IMR-90 (cell line): Measurements from ENCODE around the gene ERBB4. TPM values are rescaled to one million over a fixed set of nuclear protein-coding genes. Genes with fewer than 3 reads are reported as not detected.

Experiments
- ATAC-seq: fragments of 200-7000 bp; cut with Tn5 transposase; 2 replicates; pipeline ENCODE4 v1.9.1; 2020; ENCODE audit warnings: low read depth, mild to moderate bottlenecking, moderate library complexity
- BruUV-seq: library from RNA; stranded (reverse); fragments of 400-500 nt; replicated peaks from 2 replicates; lab custom pipeline; 2021; lab: Mats Ljungman, UMichigan
- CTCF ChIA-PET: fragments of 300-600 bp; formaldehyde crosslinking; extraction: SDS; loops from one replicate; lab custom pipeline; 2021; ENCODE audit warnings: antibody characterized with exemption; lab: Yijun Ruan, JAX
- POLR2A ChIA-PET: fragments of 300-600 bp; sonication (Branson Sonifier 250); formaldehyde crosslinking; loops from one replicate; lab custom pipeline; 2022; ENCODE audit warnings: antibody characterized with exemption; ENCODE audit not compliant: unreplicated experiment; lab: Charles Lee
- DNase-seq: peaks from one replicate; pipeline ENCODE4 v3.0.0; 2013
- H2AFZ ChIP-seq: replicated peaks from 2 replicates; pipeline ENCODE3; 2013; ENCODE audit warnings: low read length, mild to moderate bottlenecking; ENCODE audit not compliant: poor library complexity
- H2AK5ac ChIP-seq: 2 replicates; pipeline ENCODE4 v1.6.1; 2013; ENCODE audit warnings: low read depth, low read length, inconsistent platforms
- H2AK9ac ChIP-seq: replicated peaks from 2 replicates; pipeline ENCODE3; 2013; ENCODE audit warnings: mild to moderate bottlenecking, low read depth, low read length, moderate library complexity; ENCODE audit not compliant: poor library complexity
- H2BK120ac ChIP-seq: 2 replicates; pipeline ENCODE4 v1.6.1; 2013; ENCODE audit warnings: low read depth, low read length, inconsistent platforms
- H2BK15ac ChIP-seq: 3 replicates; pipeline ENCODE4 v1.6.1; 2013; ENCODE audit warnings: low read depth, low read length, inconsistent platforms
- H2BK20ac ChIP-seq: 2 replicates; pipeline ENCODE4 v1.6.1; 2013; ENCODE audit warnings: low read depth, mild to moderate bottlenecking, inconsistent platforms, low read length, moderate library complexity
- H2BK5ac ChIP-seq: 2 replicates; pipeline ENCODE4 v1.6.1; 2013; ENCODE audit warnings: mild to moderate bottlenecking, low read depth, low read length, inconsistent platforms; ENCODE audit not compliant: poor library complexity, severe bottlenecking
- H3K14ac ChIP-seq: replicated peaks from 2 replicates; pipeline ENCODE4 v1.6.1; 2013; ENCODE audit warnings: low read depth, low read length, inconsistent platforms
- H3K18ac ChIP-seq: 2 replicates; pipeline ENCODE4 v1.6.1; 2013; ENCODE audit warnings: low read depth, low read length, control low read depth
- H3K23ac ChIP-seq: 2 replicates; pipeline ENCODE4 v1.6.1; 2013; ENCODE audit warnings: low read depth, low read length, inconsistent platforms
- H3K27ac ChIP-seq: 2 replicates; pipeline ENCODE4 v1.5.1; 2013; ENCODE audit warnings: mild to moderate bottlenecking, control low read depth, low read length; ENCODE audit not compliant: insufficient read depth
- H3K27me3 ChIP-seq: 2 replicates; pipeline ENCODE4 v1.6.1; 2013; ENCODE audit warnings: low read length; ENCODE audit not compliant: control insufficient read depth, insufficient read depth
- H3K36me3 ChIP-seq: 2 replicates; pipeline ENCODE4 v1.6.1; 2013; ENCODE audit warnings: low read length, mixed read lengths; ENCODE audit not compliant: control insufficient read depth, insufficient read depth
- H3K4ac ChIP-seq: 2 replicates; pipeline ENCODE4 v1.6.1; 2013; ENCODE audit warnings: low read depth, low read length, inconsistent platforms
- H3K4me1 ChIP-seq: 2 replicates; pipeline ENCODE4 v1.6.1; 2013; ENCODE audit warnings: low read length, mixed read lengths; ENCODE audit not compliant: control insufficient read depth, insufficient read depth
- H3K4me2 ChIP-seq: 2 replicates; pipeline ENCODE4 v1.6.1; 2013; ENCODE audit warnings: low read depth, mild to moderate bottlenecking, control low read depth, low read length, moderate library complexity
- H3K4me3 ChIP-seq: 2 replicates; pipeline ENCODE4 v1.5.1; 2013; ENCODE audit warnings: low read depth, mild to moderate bottlenecking, control low read depth, low read length, moderate library complexity; ENCODE audit not compliant: insufficient read depth
- H3K56ac ChIP-seq: 2 replicates; pipeline ENCODE4 v1.6.1; 2013; ENCODE audit warnings: low read length, inconsistent platforms; ENCODE audit not compliant: insufficient read depth; ENCODE audit errors: extremely low read depth
- H3K79me1 ChIP-seq, 2 experiments: 2 replicates each; pipeline ENCODE4 v1.6.1; 2013; ENCODE audit warnings: low read length in 2 of 2, inconsistent platforms in 1 of 2, low read depth in 1 of 2
- H3K9ac ChIP-seq: 2 replicates; pipeline ENCODE4 v1.6.1; 2013; ENCODE audit warnings: low read depth, low read length, control low read depth
- H3K9me1 ChIP-seq: 2 replicates; pipeline ENCODE4 v1.6.1; 2013; ENCODE audit warnings: low read length, inconsistent platforms; ENCODE audit not compliant: insufficient read depth
- H3K9me3 ChIP-seq: 2 replicates; pipeline ENCODE4 v1.6.1; 2013; ENCODE audit warnings: low read length; ENCODE audit not compliant: control insufficient read depth, insufficient read depth
- H4K20me1 ChIP-seq: 2 replicates; pipeline ENCODE4 v1.6.1; 2013; ENCODE audit warnings: low read length, inconsistent platforms; ENCODE audit not compliant: insufficient read depth
- H4K5ac ChIP-seq: 2 replicates; pipeline ENCODE4 v1.6.1; 2013; ENCODE audit warnings: mild to moderate bottlenecking, low read depth, low read length, control low read depth
- H4K8ac ChIP-seq, 2 experiments: 2 replicates each; pipeline ENCODE4 v1.6.1; 2013; ENCODE audit warnings: low read depth in 2 of 2, low read length in 2 of 2, control low read depth in 1 of 2, inconsistent platforms in 1 of 2
- H4K91ac ChIP-seq: 2 replicates; pipeline ENCODE4 v1.6.1; 2013; ENCODE audit warnings: low read depth, low read length, inconsistent platforms; ENCODE audit not compliant: insufficient read depth
- BHLHE40 ChIP-seq: fragments of 150-350 bp; IDR thresholded peaks from 2 replicates; pipeline ENCODE4 v1.6.1; 2016; ENCODE audit warnings: mild to moderate bottlenecking, low read depth, low read length
- CEBPB ChIP-seq: IDR thresholded peaks from 2 replicates; pipeline ENCODE4 v1.6.1; 2012; ENCODE audit warnings: low read depth, low read length, improper control_type of control experiment
- CHD1 ChIP-seq: IDR thresholded peaks from 2 replicates; pipeline ENCODE4 v1.6.1; 2012; ENCODE audit warnings: low read depth, low read length, improper control_type of control experiment
- FOS ChIP-seq: fragments of 150-350 bp; IDR thresholded peaks from 2 replicates; pipeline ENCODE4 v1.6.1; 2016; ENCODE audit warnings: low read depth, low read length
- MAFK ChIP-seq: IDR thresholded peaks from 2 replicates; pipeline ENCODE4 v1.6.1; 2012; ENCODE audit warnings: low read depth, low read length, improper control_type of control experiment
- MAZ ChIP-seq: IDR thresholded peaks from 2 replicates; pipeline ENCODE4 v1.6.1; 2012; ENCODE audit warnings: low read depth, mild to moderate bottlenecking, low read length, improper control_type of control experiment, moderate library complexity, borderline replicate concordance
- MXI1 ChIP-seq: IDR thresholded peaks from 2 replicates; pipeline ENCODE4 v1.6.1; 2012; ENCODE audit warnings: low read depth, mild to moderate bottlenecking, low read length, moderate library complexity, borderline replicate concordance
- NFE2L2 ChIP-seq: fragments of 150-350 bp; IDR thresholded peaks from 2 replicates; pipeline ENCODE4 v1.6.1; 2016; ENCODE audit warnings: low read depth, mild to moderate bottlenecking, low read length
- POLR2A ChIP-seq: IDR thresholded peaks from 2 replicates; pipeline ENCODE4 v1.6.1; 2012; ENCODE audit warnings: mild to moderate bottlenecking, low read depth, low read length
- RAD21 ChIP-seq: IDR thresholded peaks from 2 replicates; pipeline ENCODE4 v1.6.1; 2012; ENCODE audit warnings: low read length, improper control_type of control experiment
- RCOR1 ChIP-seq: IDR thresholded peaks from 2 replicates; pipeline ENCODE4 v1.6.1; 2012; ENCODE audit warnings: mild to moderate bottlenecking, low read length, improper control_type of control experiment; ENCODE audit not compliant: insufficient replicate concordance
- RFX5 ChIP-seq: IDR thresholded peaks from 2 replicates; pipeline ENCODE4 v1.8.0; 2012; ENCODE audit warnings: low read depth, mild to moderate bottlenecking, low read length, moderate library complexity
- SMC3 ChIP-seq: fragments of 150-350 bp; IDR thresholded peaks from 2 replicates; pipeline ENCODE4 v1.6.1; 2016; ENCODE audit warnings: low read depth, mild to moderate bottlenecking, antibody characterized with exemption, low read length, moderate library complexity
- WGBS, 2 experiments: methylation state at CpG; one replicate each; pipeline versions ENCODE4 v1.1.5 to v1.1.7; 2013; ENCODE audit warnings: missing lambda C conversion rate in 2 of 2; ENCODE audit not compliant: insufficient read length in 1 of 2; ENCODE audit errors: extremely low coverage in 2 of 2; 5-methylcytosine and 5-hydroxymethylcytosine counted together
- dilution Hi-C: fragments of 300-500 bp; cut with HindIII; formaldehyde crosslinking; loops from one replicate; pipeline ENCODE4 v1.14.3; 2018; ENCODE audit warnings: low sequenced_read_pairs; ENCODE audit not compliant: unreplicated experiment
- in situ Hi-C: fragments of 300-500 bp; cut with MboI; formaldehyde crosslinking; loops from 3 replicates; pipeline ENCODE4 v1.14.3; 2019; ENCODE audit warnings: low sequenced_read_pairs, inconsistent platforms, mixed read lengths
- intact Hi-C: fragments of 100-400 bp; cut with micrococcal nuclease; formaldehyde crosslinking; loops from 2 replicates; pipeline ENCODE4 v1.10.0; 2022
- polyA plus RNA-seq, 3 experiments: library from polyadenylated mRNA; depleted of rRNA; stranded (reverse); fragments of >200 nt; gene quantifications; 2 replicates each; pipeline ENCODE4 v1.2.3, GENCODE V29; 2012; ENCODE audit warnings: low replicate concordance in 1 of 3
- total RNA-seq: library from RNA; depleted of rRNA; stranded (reverse); fragments of >200 nt; gene quantifications from 2 replicates; pipeline ENCODE4 v1.2.3, GENCODE V29; 2012
- TF ChIP-seq, protein P1 (sequence below): fragments of 150-350 bp; IDR thresholded peaks from 2 replicates; pipeline ENCODE4 v1.6.1; 2016; ENCODE audit warnings: low read depth, mild to moderate bottlenecking, low read length, moderate library complexity, borderline replicate concordance
- TF ChIP-seq, protein P2 (sequence below): conservative IDR thresholded peaks from 2 replicates; pipeline ENCODE4 v1.5.1; 2012; ENCODE audit warnings: mild to moderate bottlenecking, low read depth, low read length, improper control_type of control experiment
- TF ChIP-seq, protein P3 (sequence below): fragments of 150-350 bp; IDR thresholded peaks from 2 replicates; pipeline ENCODE4 v1.6.1; 2017; ENCODE audit warnings: mild to moderate bottlenecking, antibody characterized with exemption, low read length, low read depth

Gene ERBB4
- total and polyA plus RNA-seq, 2 of the 4 experiments (the other 2 are of a cell fraction), result not detected

DNA sequence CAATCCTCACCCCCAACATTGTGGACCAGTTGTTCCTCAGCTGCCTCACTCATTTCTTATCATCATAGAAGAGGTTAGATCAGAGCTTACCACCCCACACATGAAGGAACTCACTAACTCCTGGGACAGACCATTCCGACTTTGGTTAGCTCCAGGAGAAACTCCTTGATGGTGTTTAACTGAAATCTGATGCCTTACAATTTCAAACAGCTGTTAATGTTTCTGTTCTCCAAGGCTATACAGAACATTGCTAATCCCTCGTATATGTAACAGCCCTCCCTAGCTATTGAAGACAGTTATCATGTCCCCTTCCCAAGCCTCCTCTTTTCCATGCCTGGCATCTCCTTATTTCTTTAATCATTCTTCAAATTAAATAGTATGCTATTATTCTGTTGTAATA is 14.8 kb downstream of the ERBB4 start:
- H2AFZ ChIP-seq, result no peak overlapping the region
- CTCF ChIA-PET, result no interaction called here
- H2BK5ac ChIP-seq, result no peak overlapping the region
- no peaks in the 10 kb centered on the region for H3K9me1 ChIP-seq
- BruUV-seq, result no TSS peak
- TF ChIP-seq MXI1 (no peak), RCOR1 (no peak), BHLHE40 (no peak), FOS (no peak), MAFK (no peak), MAZ (no peak), CHD1 (no peak), CEBPB (no peak), SMC3 (no peak), RFX5 (no peak), POLR2A (no peak), RAD21 (no peak), NFE2L2 (no peak)
- TF ChIP-seq, protein P1, sequence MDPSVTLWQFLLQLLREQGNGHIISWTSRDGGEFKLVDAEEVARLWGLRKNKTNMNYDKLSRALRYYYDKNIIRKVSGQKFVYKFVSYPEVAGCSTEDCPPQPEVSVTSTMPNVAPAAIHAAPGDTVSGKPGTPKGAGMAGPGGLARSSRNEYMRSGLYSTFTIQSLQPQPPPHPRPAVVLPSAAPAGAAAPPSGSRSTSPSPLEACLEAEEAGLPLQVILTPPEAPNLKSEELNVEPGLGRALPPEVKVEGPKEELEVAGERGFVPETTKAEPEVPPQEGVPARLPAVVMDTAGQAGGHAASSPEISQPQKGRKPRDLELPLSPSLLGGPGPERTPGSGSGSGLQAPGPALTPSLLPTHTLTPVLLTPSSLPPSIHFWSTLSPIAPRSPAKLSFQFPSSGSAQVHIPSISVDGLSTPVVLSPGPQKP, result no peak
- TF ChIP-seq, protein P2, sequence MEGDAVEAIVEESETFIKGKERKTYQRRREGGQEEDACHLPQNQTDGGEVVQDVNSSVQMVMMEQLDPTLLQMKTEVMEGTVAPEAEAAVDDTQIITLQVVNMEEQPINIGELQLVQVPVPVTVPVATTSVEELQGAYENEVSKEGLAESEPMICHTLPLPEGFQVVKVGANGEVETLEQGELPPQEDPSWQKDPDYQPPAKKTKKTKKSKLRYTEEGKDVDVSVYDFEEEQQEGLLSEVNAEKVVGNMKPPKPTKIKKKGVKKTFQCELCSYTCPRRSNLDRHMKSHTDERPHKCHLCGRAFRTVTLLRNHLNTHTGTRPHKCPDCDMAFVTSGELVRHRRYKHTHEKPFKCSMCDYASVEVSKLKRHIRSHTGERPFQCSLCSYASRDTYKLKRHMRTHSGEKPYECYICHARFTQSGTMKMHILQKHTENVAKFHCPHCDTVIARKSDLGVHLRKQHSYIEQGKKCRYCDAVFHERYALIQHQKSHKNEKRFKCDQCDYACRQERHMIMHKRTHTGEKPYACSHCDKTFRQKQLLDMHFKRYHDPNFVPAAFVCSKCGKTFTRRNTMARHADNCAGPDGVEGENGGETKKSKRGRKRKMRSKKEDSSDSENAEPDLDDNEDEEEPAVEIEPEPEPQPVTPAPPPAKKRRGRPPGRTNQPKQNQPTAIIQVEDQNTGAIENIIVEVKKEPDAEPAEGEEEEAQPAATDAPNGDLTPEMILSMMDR, result no peak
- TF ChIP-seq, protein P3, sequence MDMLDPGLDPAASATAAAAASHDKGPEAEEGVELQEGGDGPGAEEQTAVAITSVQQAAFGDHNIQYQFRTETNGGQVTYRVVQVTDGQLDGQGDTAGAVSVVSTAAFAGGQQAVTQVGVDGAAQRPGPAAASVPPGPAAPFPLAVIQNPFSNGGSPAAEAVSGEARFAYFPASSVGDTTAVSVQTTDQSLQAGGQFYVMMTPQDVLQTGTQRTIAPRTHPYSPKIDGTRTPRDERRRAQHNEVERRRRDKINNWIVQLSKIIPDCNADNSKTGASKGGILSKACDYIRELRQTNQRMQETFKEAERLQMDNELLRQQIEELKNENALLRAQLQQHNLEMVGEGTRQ, result no peak
- no peak overlapping the region for H3K4me2 ChIP-seq
- H4K91ac ChIP-seq, result no peak overlapping the region
- H2AK5ac ChIP-seq, result no peak overlapping the region
- no peak overlapping the region for H2AK9ac ChIP-seq
- ATAC-seq (no peak), DNase-seq (no peak)
- H3K18ac ChIP-seq, result no peak overlapping the region
- H3K79me1 ChIP-seq, result no peaks in the 10 kb centered on the region
- H3K27me3 ChIP-seq, result no peaks in the 10 kb centered on the region
- no peak overlapping the region for H3K9ac ChIP-seq
- no peak overlapping the region for H3K56ac ChIP-seq
- H2BK20ac ChIP-seq, result no peak overlapping the region
- no peak overlapping the region for H3K4ac ChIP-seq
- H2BK120ac ChIP-seq, result no peak overlapping the region
- no peak overlapping the region for H4K8ac ChIP-seq
- no peak overlapping the region for H4K5ac ChIP-seq
- no peak overlapping the region for H3K23ac ChIP-seq
- no CpG with 5 or more reads among the region's 2 CpGs for WGBS, 2 experiments
- H2BK15ac ChIP-seq, result no peak overlapping the region
- H3K27ac ChIP-seq, result no peak overlapping the region
- in situ Hi-C loops (no loop called here), intact Hi-C loops (no loop called here), dilution Hi-C loops (no loop called here)
- H3K36me3 ChIP-seq, result no peaks in the 10 kb centered on the region
- no peak overlapping the region for H3K14ac ChIP-seq
- no peaks in the 10 kb centered on the region for H3K4me1 ChIP-seq
- H3K4me3 ChIP-seq, result no peak overlapping the region
- no peaks in the 10 kb centered on the region for H4K20me1 ChIP-seq
- no peaks in the 10 kb centered on the region for H3K9me3 ChIP-seq
- POLR2A ChIA-PET, result no interaction called here
